Testis (tissue), 3 donors: ENCODE results near the gene PIP5KL1. TPM values are rescaled to one million over a fixed set of nuclear protein-coding genes. Genes with fewer than 3 reads are reported as not detected.

Experiments
- DNase-seq: peaks from one replicate; pipeline ENCODE4 v3.0.0-alpha.2; 2019
- H3K27ac ChIP-seq, 2 donors: fragments of 200-600 bp; sonication (generic); one replicate each; pipeline ENCODE4 v1.5.1; 2019
- H3K27me3 ChIP-seq: fragments of 200-600 bp; sonication (generic); one replicate; pipeline ENCODE4 v1.5.1; 2019
- H3K36me3 ChIP-seq: fragments of 200-600 bp; sonication (generic); one replicate; pipeline ENCODE4 v1.5.1; 2017; ENCODE audit warnings: low read depth; ENCODE audit errors: missing control alignments
- H3K4me1 ChIP-seq: fragments of 200-600 bp; sonication (generic); one replicate; pipeline ENCODE4 v1.5.1; 2019
- H3K4me3 ChIP-seq, 2 donors: fragments of 200-600 bp; sonication (generic); one replicate each; pipeline ENCODE4 v1.5.1; 2017 to 2019
- H3K9me3 ChIP-seq: fragments of 200-600 bp; sonication (generic); one replicate; pipeline ENCODE4 v1.5.1; 2017
- POLR2A ChIP-seq: fragments of 450-650 bp; IDR thresholded peaks from one replicate; pipeline ENCODE4 v1.6.1; 2017; ENCODE audit warnings: antibody characterized with exemption, mild to moderate bottlenecking, moderate library complexity
- WGBS, 2 donors: methylation state at CpG; one replicate each; pipeline ENCODE4 v1.1.5; 2018; 5-methylcytosine and 5-hydroxymethylcytosine counted together
- intact Hi-C: fragments of 100-400 bp; cut with DNase I; formaldehyde crosslinking; loops from one replicate; pipeline ENCODE4 v1.15.1; 2023; ENCODE audit warnings: low total_unique reads
- polyA plus RNA-seq: library from polyadenylated mRNA; stranded (reverse); fragments of 350-450 nt; fragmentation: Illumina TruSeq; extraction: RNeasy Lipid Tissue Mini Kit (QIAGEN cat#74804); gene quantifications from one replicate; pipeline ENCODE4 v1.2.3, GENCODE V29; 2014; ENCODE audit warnings: low read depth, low replicate concordance; ENCODE audit not compliant: insufficient read depth
- total RNA-seq, 2 donors: library from RNA; depleted of rRNA; stranded (reverse); fragments of >200 nt; gene quantifications; one replicate each; pipeline ENCODE4 v1.2.3, GENCODE V29; 2016
- TF ChIP-seq, protein P1 (sequence below), 3 experiments: fragments of 450-650 bp in 2 of 3; fragments of 200-600 bp in 1 of 3; sonication (generic) in 1 of 3; IDR thresholded peaks; one replicate each; pipeline ENCODE4 v1.5.1; 2016 to 2019; ENCODE audit warnings: antibody characterized with exemption in 3 of 3, mild to moderate bottlenecking in 2 of 3, moderate library complexity in 1 of 3

The PIP5KL1 gene
- total and polyA plus RNA-seq, 3 donors from 2014 or later, result 3.9 to 10.2 (median 8.4) TPM

DNA sequence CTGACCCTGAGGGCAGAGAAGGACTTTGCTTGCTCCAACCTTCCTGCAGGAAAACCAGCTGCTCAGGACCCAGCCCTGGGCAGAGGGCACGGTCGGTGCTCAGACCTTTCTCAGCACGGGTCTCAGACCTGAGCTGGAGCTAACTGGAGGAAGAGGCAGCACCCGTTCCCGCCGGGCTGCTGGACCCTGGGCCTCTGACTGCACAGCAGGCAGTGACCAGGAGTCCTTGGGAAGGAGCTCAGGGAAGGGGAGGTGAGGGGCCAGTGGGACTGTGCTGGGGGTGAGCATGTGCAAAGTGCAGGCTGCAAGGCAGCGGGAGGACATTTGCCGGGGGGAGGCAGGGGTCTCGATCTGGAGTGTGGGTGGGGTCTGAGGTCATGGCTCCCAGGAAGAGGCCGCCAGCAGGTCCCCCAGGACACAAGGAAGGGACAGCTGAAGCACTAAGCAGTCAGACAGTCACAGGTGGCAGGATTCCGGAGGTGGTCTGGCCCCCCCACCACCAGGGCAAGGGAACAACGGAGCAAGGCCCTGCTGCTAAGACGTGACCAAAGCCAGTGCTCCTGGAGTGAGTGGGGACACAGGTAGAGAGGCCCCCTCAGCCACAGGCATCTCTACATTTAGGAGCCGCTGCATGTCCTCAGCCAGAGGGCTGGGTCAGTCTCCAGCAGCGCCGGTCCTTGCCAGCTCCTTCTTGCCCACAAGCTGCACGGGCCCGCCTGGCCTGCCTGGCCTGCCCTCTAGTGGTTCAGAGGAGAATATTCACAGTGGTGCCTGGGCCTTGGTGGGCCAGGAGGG is 11.8 kb upstream of the PIP5KL1 start:
- Histone ChIP-seq H3K4me3 (no peak overlapping the region), H3K36me3 (peaks cover 5% of the 10 kb centered on the region), H3K27me3 (no peaks in the 10 kb centered on the region), H3K9me3 (no peaks in the 10 kb centered on the region), H3K4me1 (peaks cover 48% of the 10 kb centered on the region), H3K27ac (peak overlapping the region; percentile 56 to 79)
- TF ChIP-seq, protein P1, sequence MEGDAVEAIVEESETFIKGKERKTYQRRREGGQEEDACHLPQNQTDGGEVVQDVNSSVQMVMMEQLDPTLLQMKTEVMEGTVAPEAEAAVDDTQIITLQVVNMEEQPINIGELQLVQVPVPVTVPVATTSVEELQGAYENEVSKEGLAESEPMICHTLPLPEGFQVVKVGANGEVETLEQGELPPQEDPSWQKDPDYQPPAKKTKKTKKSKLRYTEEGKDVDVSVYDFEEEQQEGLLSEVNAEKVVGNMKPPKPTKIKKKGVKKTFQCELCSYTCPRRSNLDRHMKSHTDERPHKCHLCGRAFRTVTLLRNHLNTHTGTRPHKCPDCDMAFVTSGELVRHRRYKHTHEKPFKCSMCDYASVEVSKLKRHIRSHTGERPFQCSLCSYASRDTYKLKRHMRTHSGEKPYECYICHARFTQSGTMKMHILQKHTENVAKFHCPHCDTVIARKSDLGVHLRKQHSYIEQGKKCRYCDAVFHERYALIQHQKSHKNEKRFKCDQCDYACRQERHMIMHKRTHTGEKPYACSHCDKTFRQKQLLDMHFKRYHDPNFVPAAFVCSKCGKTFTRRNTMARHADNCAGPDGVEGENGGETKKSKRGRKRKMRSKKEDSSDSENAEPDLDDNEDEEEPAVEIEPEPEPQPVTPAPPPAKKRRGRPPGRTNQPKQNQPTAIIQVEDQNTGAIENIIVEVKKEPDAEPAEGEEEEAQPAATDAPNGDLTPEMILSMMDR (IDR thresholded peaks at IDR 0.05), result peak; percentile 84 to 94 (median 90)
- TF ChIP-seq POLR2A, result no peak
- peak; percentile 86 for DNase-seq
- WGBS, 2 donors, result 42 to 56% methylated on average over 14 to 18 of the region's 18 CpGs
- intact Hi-C loops, result loop anchor here (5.0 kb wide), 1 partner anchor 175 kb away; no protein-coding TSS in a partner anchor

DNA sequence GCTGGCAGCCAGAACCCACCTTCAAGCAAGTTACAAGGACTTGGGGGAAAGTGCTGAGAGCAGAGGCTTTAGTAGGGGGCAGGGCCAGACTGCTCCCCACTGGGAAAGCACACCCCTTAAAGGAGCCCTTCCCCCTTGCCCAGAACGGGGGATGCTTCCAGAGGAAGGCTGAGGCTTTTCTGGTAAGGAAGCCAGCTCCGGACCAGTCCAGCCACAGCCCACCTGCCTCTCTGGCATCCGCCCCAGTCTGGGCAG is 11.3 kb upstream of the PIP5KL1 start:
- Histone ChIP-seq H3K4me1 (peaks cover 49% of the 10 kb centered on the region), H3K27ac (peak overlapping the region; percentile 56 to 79), H3K27me3 (no peaks in the 10 kb centered on the region), H3K36me3 (peaks cover 5% of the 10 kb centered on the region), H3K4me3 (no peak overlapping the region), H3K9me3 (no peaks in the 10 kb centered on the region)
- intact Hi-C loops, result loop anchor here (5.0 kb wide), 1 partner anchor 175 kb away; no protein-coding TSS in a partner anchor
- TF ChIP-seq, protein P1 (IDR thresholded peaks at IDR 0.05), result no peak
- no peak for TF ChIP-seq POLR2A
- WGBS, 2 donors, result 45 to 50% methylated on average over 1 to 3 of the region's 3 CpGs
- no peak for DNase-seq

- H3K27me3 ChIP-seq, result no peaks in the 10 kb centered on the region
- no peak overlapping the region for H3K4me3 ChIP-seq
- peaks cover 46% of the 10 kb centered on the region for H3K4me1 ChIP-seq
- H3K9me3 ChIP-seq, result no peaks in the 10 kb centered on the region
- TF ChIP-seq POLR2A, result no peak
- TF ChIP-seq, protein P1 (IDR thresholded peaks at IDR 0.05), result no peak
- H3K36me3 ChIP-seq, result peaks cover 5% of the 10 kb centered on the region
- intact Hi-C loops, result loop anchor here (5.0 kb wide), 1 partner anchor 176 kb away; no protein-coding TSS in a partner anchor
- WGBS, 2 donors, result 38 to 41% methylated on average over 14 to 18 of the region's 18 CpGs
- H3K27ac ChIP-seq, result peak overlapping the region; percentile 56 to 79
- DNase-seq, result no peak
Observed at GRCh38 chr9:127941062-127941960, 10.7 kb upstream of the PIP5KL1 start.

- no peak for TF ChIP-seq POLR2A
- TF ChIP-seq, protein P1 (IDR thresholded peaks at IDR 0.05), result no peak
- H3K36me3 ChIP-seq, result peaks cover 5% of the 10 kb centered on the region
- intact Hi-C loops, result loop anchor here (5.0 kb wide), 1 partner anchor 177 kb away; no protein-coding TSS in a partner anchor
- H3K4me3 ChIP-seq, result no peak overlapping the region
- peak overlapping the region; percentile 56 to 79 for H3K27ac ChIP-seq
- no peaks in the 10 kb centered on the region for H3K27me3 ChIP-seq
- no peak for DNase-seq
- H3K9me3 ChIP-seq, result no peaks in the 10 kb centered on the region
- H3K4me1 ChIP-seq, result peaks cover 42% of the 10 kb centered on the region
- 43 to 48% methylated on average over 4 of the region's 4 CpGs for WGBS, 2 donors
Observed at GRCh38 chr9:127940593-127940992, 10.0 kb upstream of the PIP5KL1 start.
